Measurements from ENCODE around the gene ZFAND3. TPM values are rescaled to one million over a fixed set of nuclear protein-coding genes. Genes with fewer than 3 reads are reported as not detected.

Gene ZFAND3
- total and polyA plus RNA-seq, 2 of the 4 experiments (the other 2 are of a cell fraction): 10.9 to 26.7 TPM

GRCh38 chr6:38022688-38023087 lies 203.2 kb downstream of the ZFAND3 start:
- peaks cover 7% of the 10 kb centered on the region; the same call in 1 of the 2 replicates for H3K9me1 ChIP-seq (ENCODE audit: insufficient read depth, low read length)
- dilution Hi-C loops (cut with HindIII; ENCODE audit: low sequenced_read_pairs, unreplicated experiment) (no loop called here), in situ Hi-C loops (cut with MboI; ENCODE audit: low sequenced_read_pairs) (no loop called here), intact Hi-C loops (cut with micrococcal nuclease) (no loop called here)
- H3K27me3 ChIP-seq (ENCODE audit: control insufficient read depth, insufficient read depth, low read length): no peaks in the 10 kb centered on the region
- no peak overlapping the region for H2AFZ ChIP-seq (replicated peaks; ENCODE audit: low read length, poor library complexity)
- no peak overlapping the region for H3K4ac ChIP-seq (ENCODE audit: low read depth, low read length)
- no peak overlapping the region for H3K23ac ChIP-seq (ENCODE audit: low read depth, low read length)
- WGBS, 2 experiments (ENCODE audit: extremely low coverage in 2 of 2, insufficient read length in 1 of 2): no CpG with 5 or more reads among the region's 1 CpG
- peaks cover under 1% of the 10 kb centered on the region; the same call in 1 of the 2 replicates for H3K4me1 ChIP-seq (ENCODE audit: control insufficient read depth, insufficient read depth, low read length)
- no peak overlapping the region for H3K27ac ChIP-seq (ENCODE audit: insufficient read depth, low read length)
- no peak overlapping the region for H3K18ac ChIP-seq (ENCODE audit: low read depth, low read length)
- peaks cover 35 to 62% of the 10 kb centered on the region in 2 experiments for H3K79me1 ChIP-seq (ENCODE audit: low read depth in 1 of 2, low read length in 2 of 2)
- H3K14ac ChIP-seq (replicated peaks; ENCODE audit: low read depth, low read length): no peak overlapping the region
- H3K56ac ChIP-seq (ENCODE audit: extremely low read depth, insufficient read depth, low read length): no peak overlapping the region
- no TSS peak for BruUV-seq (replicated peaks)
- no peak overlapping the region for H4K5ac ChIP-seq (ENCODE audit: low read depth, low read length)
- TF ChIP-seq MAFK (IDR thresholded peaks at IDR 0.05; ENCODE audit: low read depth, low read length) (no peak), FOS (IDR thresholded peaks at IDR 0.05; ENCODE audit: low read depth, low read length) (no peak), CEBPB (IDR thresholded peaks at IDR 0.05; ENCODE audit: low read depth, low read length) (no peak), BHLHE40 (IDR thresholded peaks at IDR 0.05; ENCODE audit: low read depth, low read length) (no peak), MXI1 (IDR thresholded peaks at IDR 0.05; ENCODE audit: borderline replicate concordance, low read depth, low read length) (no peak)
- no peak overlapping the region for H2BK5ac ChIP-seq (ENCODE audit: low read depth, low read length, poor library complexity, severe bottlenecking)
- H2BK120ac ChIP-seq (ENCODE audit: low read depth, low read length): no peak overlapping the region
- no peak overlapping the region for H4K8ac ChIP-seq (ENCODE audit: low read depth in 2 of 2, low read length in 2 of 2)
- no peak overlapping the region for H2BK15ac ChIP-seq (ENCODE audit: low read depth, low read length)
- no peaks in the 10 kb centered on the region for H3K36me3 ChIP-seq (ENCODE audit: control insufficient read depth, insufficient read depth, low read length)
- H2AK5ac ChIP-seq (ENCODE audit: low read depth, low read length): no peak overlapping the region
- ATAC-seq (ENCODE audit: low read depth): no peak
- H3K4me3 ChIP-seq (ENCODE audit: insufficient read depth, low read depth, low read length): no peak overlapping the region
- no peak overlapping the region for H2BK20ac ChIP-seq (ENCODE audit: low read depth, low read length)
- H3K9ac ChIP-seq (ENCODE audit: low read depth, low read length): no peak overlapping the region
- peaks cover 49% of the 10 kb centered on the region for H4K20me1 ChIP-seq (ENCODE audit: insufficient read depth, low read length)
- no peak overlapping the region for H2AK9ac ChIP-seq (replicated peaks; ENCODE audit: low read depth, low read length, poor library complexity)
- H3K9me3 ChIP-seq (ENCODE audit: control insufficient read depth, insufficient read depth, low read length): no peaks in the 10 kb centered on the region
- no peak overlapping the region for H3K4me2 ChIP-seq (ENCODE audit: low read depth, low read length)
- CTCF ChIA-PET: interaction anchor here (0.5 to 1.1 kb wide), 2 partner anchors 12 to 1140 kb away, joined by 5 read pairs; no protein-coding TSS in a partner anchor
- DNase-seq: no peak
- no peak overlapping the region for H4K91ac ChIP-seq (ENCODE audit: insufficient read depth, low read depth, low read length)
- POLR2A ChIA-PET (ENCODE audit: unreplicated experiment): no interaction called here

All from IMR-90 (cell line).